ENCODE results near the gene PITPNC1.
"Not testable (repeated sequence)": the region's sequence is repeated elsewhere in the genome, so short reads cannot be mapped to it uniquely, and the experiment has no call there.

DNA sequence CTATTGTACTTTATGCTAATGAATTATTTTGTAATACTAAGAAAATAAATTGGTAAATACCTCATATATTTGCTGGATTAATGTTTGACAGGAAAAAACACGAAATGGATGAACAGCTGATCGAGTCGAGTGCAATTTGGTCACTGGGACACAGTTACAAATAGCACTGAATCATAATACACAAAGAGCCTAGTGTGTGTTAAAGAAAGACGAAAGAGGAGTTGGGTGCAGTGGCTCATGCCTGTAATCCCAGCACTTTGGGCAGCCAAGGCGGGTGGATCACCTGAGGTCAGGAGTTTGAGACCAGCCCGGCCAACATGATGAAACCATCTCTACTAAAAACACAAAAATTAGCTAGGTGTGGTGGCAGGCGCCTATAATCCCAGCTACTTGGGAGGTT is 38.7 kb upstream of the PITPNC1 start:
- TF ChIP-seq, protein P1, sequence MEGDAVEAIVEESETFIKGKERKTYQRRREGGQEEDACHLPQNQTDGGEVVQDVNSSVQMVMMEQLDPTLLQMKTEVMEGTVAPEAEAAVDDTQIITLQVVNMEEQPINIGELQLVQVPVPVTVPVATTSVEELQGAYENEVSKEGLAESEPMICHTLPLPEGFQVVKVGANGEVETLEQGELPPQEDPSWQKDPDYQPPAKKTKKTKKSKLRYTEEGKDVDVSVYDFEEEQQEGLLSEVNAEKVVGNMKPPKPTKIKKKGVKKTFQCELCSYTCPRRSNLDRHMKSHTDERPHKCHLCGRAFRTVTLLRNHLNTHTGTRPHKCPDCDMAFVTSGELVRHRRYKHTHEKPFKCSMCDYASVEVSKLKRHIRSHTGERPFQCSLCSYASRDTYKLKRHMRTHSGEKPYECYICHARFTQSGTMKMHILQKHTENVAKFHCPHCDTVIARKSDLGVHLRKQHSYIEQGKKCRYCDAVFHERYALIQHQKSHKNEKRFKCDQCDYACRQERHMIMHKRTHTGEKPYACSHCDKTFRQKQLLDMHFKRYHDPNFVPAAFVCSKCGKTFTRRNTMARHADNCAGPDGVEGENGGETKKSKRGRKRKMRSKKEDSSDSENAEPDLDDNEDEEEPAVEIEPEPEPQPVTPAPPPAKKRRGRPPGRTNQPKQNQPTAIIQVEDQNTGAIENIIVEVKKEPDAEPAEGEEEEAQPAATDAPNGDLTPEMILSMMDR (conservative IDR thresholded peaks at IDR 0.05; ENCODE audit: low read depth, low read length): not testable (repeated sequence)
- TF ChIP-seq EZH2 (IDR thresholded peaks at IDR 0.05; ENCODE audit: borderline replicate concordance, low read depth, low read length, poor library complexity, severe bottlenecking): not testable (repeated sequence)

Data from A673 (cell line).